HUES48 (cell line): Measurements from ENCODE around the gene CCDC137.

Experiments used
- H3K27ac ChIP-seq: one replicate; pipeline ENCODE4 v1.7.0; 2013; ENCODE audit warnings: low read depth, low read length, inconsistent platforms
- H3K27me3 ChIP-seq: 2 replicates; pipeline ENCODE4 v1.6.1; 2013; ENCODE audit warnings: mild to moderate bottlenecking, low read length; ENCODE audit not compliant: control insufficient read depth, insufficient read depth
- H3K36me3 ChIP-seq: 2 replicates; pipeline ENCODE4 v1.6.1; 2013; ENCODE audit warnings: low read length; ENCODE audit not compliant: control insufficient read depth, insufficient read depth
- H3K4me1 ChIP-seq: 2 replicates; pipeline ENCODE4 v1.6.1; 2013; ENCODE audit warnings: mild to moderate bottlenecking, low read length; ENCODE audit not compliant: control insufficient read depth, insufficient read depth
- H3K4me3 ChIP-seq: 2 replicates; pipeline ENCODE4 v1.5.1; 2013; ENCODE audit warnings: mild to moderate bottlenecking, low read depth, low read length
- H3K9ac ChIP-seq: 2 replicates; pipeline ENCODE4 v1.6.1; 2013; ENCODE audit warnings: mild to moderate bottlenecking, low read depth, low read length, moderate library complexity
- H3K9me3 ChIP-seq: 2 replicates; pipeline ENCODE4 v1.6.1; 2013; ENCODE audit warnings: low read length; ENCODE audit not compliant: control insufficient read depth, insufficient read depth

The CCDC137 gene

DNA sequence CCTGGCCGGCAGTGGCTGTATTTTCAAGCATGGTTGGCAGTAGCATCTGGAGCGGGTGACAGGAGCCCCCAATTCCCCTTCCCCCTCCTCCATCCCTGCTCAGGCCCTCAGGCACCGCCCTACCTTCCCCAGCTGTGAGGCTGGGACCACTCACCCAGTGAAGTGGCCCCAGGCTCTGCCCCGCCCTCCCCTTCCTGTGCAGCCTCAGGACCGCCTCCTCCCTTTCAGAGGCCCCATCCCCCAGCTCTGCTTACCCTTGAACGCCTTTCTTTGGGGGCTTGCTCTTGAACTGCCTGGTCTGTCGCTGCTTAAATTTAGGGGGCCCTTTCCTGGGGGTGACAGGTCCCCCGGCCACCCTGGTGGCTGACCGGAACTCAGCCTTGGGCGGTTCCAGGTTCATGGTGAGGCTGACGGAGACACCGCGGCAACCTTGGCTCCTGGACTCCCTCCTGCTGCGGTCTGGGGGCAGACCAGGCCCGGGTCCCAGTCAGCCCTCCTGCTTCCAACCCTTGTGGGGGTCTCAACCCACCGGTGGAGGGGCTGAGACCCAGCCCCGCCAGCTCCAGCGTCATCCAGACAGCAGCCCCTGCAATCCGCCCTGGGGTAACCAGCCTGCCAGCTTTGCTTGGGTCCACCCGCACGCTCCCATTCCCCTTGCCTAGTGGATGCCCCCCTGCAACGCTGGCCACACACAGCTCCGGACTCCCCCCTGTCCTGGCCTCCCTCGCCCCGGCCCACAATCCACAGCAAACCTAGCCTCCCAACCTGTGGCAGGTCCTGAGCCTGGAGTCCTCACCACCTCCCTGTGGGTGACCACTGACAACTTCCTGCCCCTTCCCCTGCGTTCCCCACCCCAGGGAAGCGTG, 13.4 kb upstream of the CCDC137 start:
- Histone ChIP-seq H3K27me3 (peaks cover 13% of the 10 kb centered on the region), H3K4me3 (peak overlapping the region; percentile 26; the same call in 1 of the 2 replicates)

DNA sequence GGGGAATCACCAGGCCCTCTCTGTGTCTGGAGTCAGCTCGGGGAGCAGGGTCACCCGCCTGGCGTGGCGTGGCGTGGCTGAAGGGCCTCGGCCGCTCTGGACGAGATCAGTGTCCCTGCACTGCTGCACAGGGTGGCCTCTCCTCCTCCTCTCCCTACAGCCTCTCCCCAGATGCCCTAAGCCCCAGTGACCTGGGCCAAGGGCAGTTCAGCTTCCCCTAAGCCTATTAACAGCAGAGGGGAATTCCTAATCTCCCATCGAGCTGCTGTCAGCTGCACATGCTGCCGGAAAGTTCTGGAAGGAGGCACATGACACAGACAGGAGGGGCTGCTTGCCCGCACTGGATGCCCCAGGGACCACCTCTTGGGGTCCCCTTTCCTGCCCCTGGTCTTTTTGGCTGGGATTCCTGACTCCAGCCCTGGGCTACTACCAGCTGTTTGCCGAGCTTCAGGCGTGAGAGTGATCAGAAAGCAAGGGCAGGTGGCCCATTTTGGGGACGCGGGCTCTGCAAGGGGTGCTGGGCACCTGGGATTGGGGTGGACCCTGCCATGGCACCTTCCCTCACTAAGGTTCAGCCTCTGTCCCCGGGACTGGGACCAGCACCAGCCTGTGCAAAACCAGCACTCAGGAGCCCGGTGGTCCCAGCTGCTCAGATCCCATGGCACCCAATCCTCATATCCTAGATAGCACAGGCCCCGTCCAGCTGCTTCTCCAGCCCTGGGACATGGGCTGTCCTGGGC, 11.0 kb upstream of the CCDC137 start:
- no peaks in the 10 kb centered on the region for H3K36me3 ChIP-seq
- H3K27me3 ChIP-seq, result no peaks in the 10 kb centered on the region
- no peaks in the 10 kb centered on the region for H3K9me3 ChIP-seq
- no peak overlapping the region for H3K27ac ChIP-seq
- no peak overlapping the region for H3K4me3 ChIP-seq
- no peak overlapping the region for H3K9ac ChIP-seq
- H3K4me1 ChIP-seq, result peaks cover 7% of the 10 kb centered on the region

More for the DNA sequence above, 13.4 kb upstream of the CCDC137 start:
- Histone ChIP-seq H3K9ac (0 out of 2 replicates have a peak overlapping the region, but pooled peaks have one; percentile 24), H3K9me3 (no peaks in the 10 kb centered on the region), H3K4me1 (peaks cover 10% of the 10 kb centered on the region), H3K36me3 (no peaks in the 10 kb centered on the region), H3K27ac (no peak overlapping the region)

DNA sequence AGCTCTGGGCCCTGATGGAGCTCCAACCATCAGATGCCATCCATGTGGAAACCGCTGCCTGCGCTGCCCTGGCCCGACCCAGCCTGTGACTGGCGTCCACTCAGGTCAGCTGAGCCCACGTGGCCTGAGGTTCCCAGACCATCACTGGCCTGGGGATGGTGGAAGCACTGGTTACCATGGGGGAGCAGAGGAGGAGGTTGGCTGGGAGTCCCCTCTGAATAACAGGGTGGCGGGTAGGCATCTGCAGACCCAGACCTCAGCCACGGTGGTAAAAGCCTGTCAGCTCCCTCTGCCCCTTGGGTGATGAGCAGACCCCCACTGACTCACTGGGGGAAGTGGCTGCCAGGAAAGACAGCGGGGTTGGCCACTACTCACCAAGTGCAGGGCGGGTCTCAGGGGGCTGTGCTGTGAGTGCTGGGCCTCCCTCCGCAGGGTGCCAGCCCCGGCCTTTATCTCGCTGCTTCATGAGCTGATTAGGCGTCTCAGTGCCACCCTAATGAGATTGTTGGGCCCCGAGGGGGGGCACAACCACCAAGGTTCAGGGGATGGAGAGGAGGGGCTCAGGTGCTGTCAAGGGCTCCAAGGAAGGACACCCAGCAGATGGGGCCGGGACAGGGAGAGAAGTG, 10.3 kb upstream of the CCDC137 start, which contains the start of gene PDE6G:
Gene PDE6G, minus strand, starts transcription at position 425 of the 626 bp plus-strand sequence. CDS start 3,237 bp downstream, outside the sequence.
- H3K4me1 ChIP-seq, result peaks cover 7% of the 10 kb centered on the region
- H3K27ac ChIP-seq, result no peak within 1 kb of the TSS
- no peak within 1 kb of the TSS for H3K4me3 ChIP-seq
- no peaks in the 10 kb centered on the region for H3K27me3 ChIP-seq
- H3K36me3 ChIP-seq, result no peaks in the 10 kb centered on the region
- no peaks in the 10 kb centered on the region for H3K9me3 ChIP-seq
- H3K9ac ChIP-seq, result no peak within 1 kb of the TSS

DNA sequence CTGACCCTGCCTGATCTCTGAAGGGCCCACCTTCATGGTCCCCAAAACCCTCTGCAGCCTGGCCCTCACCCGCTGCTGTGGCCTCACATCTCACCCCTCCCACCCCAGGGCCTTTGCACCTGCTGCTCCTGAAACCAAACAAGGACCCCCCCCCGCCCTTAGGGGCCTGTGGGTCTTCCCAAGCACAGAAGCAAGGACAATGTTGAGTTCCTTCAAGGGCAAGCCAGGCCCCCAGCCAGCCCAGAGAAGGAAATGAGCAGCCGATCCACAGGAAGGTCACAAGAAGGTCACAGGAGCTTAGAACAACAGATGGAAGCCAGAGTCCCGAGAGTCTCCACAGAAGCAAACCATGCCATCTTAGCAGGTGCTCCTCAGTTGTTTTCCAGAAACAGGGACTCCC, 9.7 kb upstream of the CCDC137 start:
- Histone ChIP-seq H3K9me3 (no peaks in the 10 kb centered on the region), H3K27me3 (no peaks in the 10 kb centered on the region), H3K36me3 (no peaks in the 10 kb centered on the region), H3K27ac (no peak overlapping the region), H3K9ac (no peak overlapping the region), H3K4me3 (no peak overlapping the region), H3K4me1 (peaks cover 7% of the 10 kb centered on the region)

DNA sequence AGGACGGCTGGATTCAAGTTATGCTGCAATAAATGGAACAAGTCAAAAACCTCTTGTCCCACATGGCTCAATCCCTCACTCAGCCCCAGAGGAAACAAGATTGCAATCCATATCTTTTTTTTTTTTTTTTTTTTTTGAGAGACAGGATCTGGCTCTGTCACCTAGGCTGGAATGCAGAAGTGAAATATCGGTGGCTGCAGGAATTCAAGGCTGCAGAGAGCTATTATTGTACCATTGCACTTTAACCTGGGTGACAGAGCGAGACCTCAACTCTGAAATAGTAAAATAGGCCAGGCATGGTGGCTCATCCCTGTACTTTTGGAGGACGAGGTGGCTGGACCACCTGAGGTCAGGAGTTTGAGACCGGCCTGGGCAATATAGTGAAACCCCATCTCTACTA, 7.5 kb upstream of the CCDC137 start:
- Histone ChIP-seq H3K36me3 (no peaks in the 10 kb centered on the region), H3K4me3 (no peak overlapping the region), H3K9me3 (no peaks in the 10 kb centered on the region), H3K4me1 (no peaks in the 10 kb centered on the region), H3K27me3 (no peaks in the 10 kb centered on the region), H3K9ac (no peak overlapping the region), H3K27ac (no peak overlapping the region)

DNA sequence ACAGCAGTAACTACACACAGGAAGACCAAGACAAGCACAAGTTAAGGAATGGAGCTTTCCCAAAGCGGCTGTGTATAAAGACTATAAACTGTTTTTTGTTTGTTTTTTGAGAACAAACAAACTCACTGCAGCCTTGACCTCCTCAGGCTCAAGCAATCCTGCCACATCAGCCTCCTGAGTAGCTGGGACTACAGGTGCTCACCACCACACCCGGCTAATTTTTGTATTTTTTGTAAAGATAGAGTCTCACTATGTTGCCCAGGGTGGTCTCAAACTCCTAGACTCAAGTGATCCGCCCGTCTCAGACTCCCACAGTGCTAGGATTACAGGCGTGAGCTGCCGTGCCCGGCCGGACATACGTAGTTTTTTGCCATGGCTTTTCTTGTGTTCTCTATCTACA, 6.1 kb upstream of the CCDC137 start:
- Histone ChIP-seq H3K9ac (no peak overlapping the region), H3K4me3 (no peak overlapping the region), H3K36me3 (peaks cover 6% of the 10 kb centered on the region; the same call in 1 of the 2 replicates), H3K27ac (no peak overlapping the region), H3K27me3 (no peaks in the 10 kb centered on the region), H3K4me1 (peaks cover 2% of the 10 kb centered on the region; the same call in 1 of the 2 replicates), H3K9me3 (no peaks in the 10 kb centered on the region)

DNA sequence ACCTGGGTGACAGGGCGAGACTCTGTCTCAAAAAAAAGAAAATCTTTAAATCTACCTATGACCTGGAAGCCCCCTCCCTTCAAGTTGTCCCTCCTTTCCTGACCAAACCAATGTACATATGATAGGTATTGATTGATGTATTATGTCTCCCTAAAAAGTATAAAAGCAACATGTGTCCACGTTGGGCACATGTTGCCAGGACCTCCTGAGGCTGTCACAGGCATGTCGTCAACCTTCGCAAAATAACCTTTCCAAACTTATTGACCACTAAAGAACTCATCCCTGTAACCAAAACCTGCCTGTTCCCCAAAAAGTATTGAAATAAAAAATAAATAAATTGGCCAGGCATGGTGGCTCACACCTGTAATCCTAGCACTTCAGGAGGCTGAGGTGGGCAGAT, 4.5 kb upstream of the CCDC137 start:
- H3K27me3 ChIP-seq, result no peaks in the 10 kb centered on the region
- H3K27ac ChIP-seq, result no peak overlapping the region

DNA sequence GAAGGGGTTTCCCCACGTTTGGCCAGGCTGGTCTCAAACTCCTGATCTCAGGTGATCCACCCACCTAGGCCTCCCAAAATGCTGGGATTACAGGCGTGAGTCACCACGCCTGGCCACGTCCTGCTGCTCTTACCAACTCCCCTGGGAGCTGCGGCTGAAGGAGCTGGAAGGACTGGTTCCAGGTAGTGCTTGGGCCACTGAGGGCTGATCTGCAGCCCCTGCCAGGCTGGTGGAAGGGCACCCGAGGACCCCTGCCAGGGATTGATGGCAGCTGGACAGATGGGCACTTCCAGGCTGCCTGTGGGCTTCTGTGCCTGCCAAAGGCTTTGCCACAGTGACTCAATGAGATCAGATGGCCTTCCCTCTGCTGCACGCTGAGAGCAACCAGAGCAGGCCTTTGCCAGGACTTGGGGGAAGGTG, 2.5 kb upstream of the CCDC137 start:
- peaks cover 20% of the 10 kb centered on the region for H3K36me3 ChIP-seq
- no peak overlapping the region for H3K9ac ChIP-seq
- H3K4me1 ChIP-seq, result peaks cover 5% of the 10 kb centered on the region; the same call in 1 of the 2 replicates
- no peaks in the 10 kb centered on the region for H3K9me3 ChIP-seq
- H3K27ac ChIP-seq, result no peak overlapping the region
- H3K4me3 ChIP-seq, result no peak overlapping the region
- H3K27me3 ChIP-seq, result no peaks in the 10 kb centered on the region

More for the DNA sequence above, 4.5 kb upstream of the CCDC137 start:
- Histone ChIP-seq H3K9ac (no peak overlapping the region), H3K36me3 (peaks cover 6% of the 10 kb centered on the region; the same call in 1 of the 2 replicates), H3K4me3 (no peak overlapping the region), H3K9me3 (no peaks in the 10 kb centered on the region), H3K4me1 (peaks cover 5% of the 10 kb centered on the region; the same call in 1 of the 2 replicates)

DNA sequence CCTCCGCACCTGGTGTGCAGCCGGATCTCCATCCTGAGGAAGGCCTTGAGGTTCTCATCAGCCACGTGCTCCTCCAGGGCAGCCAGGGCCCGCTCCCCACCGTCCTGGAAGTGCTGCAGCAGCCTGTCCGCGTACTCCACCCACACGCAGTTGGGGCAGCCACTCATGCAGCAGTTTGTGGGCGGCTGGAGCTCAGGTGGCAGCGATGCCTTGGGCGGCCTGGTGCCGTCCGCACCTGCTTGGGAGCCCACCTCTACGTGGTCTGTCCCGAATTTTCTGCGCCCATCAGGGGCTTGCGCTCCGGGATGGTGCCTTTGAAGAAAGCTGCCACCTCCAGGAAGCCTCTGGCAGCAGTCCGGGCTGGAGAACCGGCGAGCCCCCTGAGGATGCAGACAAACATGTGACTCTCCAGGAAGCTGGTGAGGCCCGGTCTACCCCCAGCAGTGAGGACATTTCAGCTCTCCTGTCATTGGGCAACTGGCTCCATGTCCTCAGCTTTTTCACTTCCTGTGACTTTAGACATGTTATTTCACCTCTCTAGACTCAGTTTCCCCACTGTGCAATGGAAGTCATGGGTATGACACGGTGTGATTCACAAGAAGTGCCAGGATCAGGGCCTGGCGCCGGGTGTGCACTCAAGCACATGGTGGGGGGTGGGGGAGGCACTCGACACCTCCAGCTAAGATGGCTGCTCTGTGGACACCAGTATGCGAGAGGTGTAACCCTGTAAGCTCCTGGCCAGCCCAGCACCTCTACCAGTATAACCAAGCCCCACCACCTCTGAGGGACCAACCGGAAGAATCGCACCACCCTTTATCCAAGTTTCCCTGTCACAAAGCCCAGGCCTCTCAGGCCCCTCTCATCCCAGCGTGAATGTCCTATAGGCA, 1.1 kb upstream of the CCDC137 start:
- Histone ChIP-seq H3K27ac (peak overlapping the region; percentile 89), H3K36me3 (peaks cover 34% of the 10 kb centered on the region), H3K27me3 (no peaks in the 10 kb centered on the region), H3K4me1 (peaks cover 5% of the 10 kb centered on the region; the same call in 1 of the 2 replicates), H3K9me3 (no peaks in the 10 kb centered on the region), H3K9ac (peak overlapping the region; percentile 27; the same call in 1 of the 2 replicates), H3K4me3 (peak overlapping the region; percentile 93)

DNA sequence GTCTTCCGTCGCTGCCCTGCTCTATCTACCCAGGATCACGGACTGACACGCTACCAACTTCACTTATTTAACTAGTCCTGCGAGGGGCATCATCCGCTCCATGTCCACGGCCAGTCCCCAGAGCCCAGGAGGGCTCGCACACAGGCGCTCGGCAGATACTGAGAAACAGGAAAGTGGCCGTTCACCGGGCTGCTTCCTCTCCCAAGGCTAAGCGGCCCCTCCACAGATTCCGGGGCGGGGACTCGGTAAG, 520 bp upstream of the CCDC137 start:
- H3K4me1 ChIP-seq, result peaks cover 5% of the 10 kb centered on the region; the same call in 1 of the 2 replicates

More for the DNA sequence above, 520 bp upstream of the CCDC137 start:
- H3K4me3 ChIP-seq, result peak overlapping the region; percentile 93
- H3K27me3 ChIP-seq, result no peaks in the 10 kb centered on the region
- peak overlapping the region; percentile 27; the same call in 1 of the 2 replicates for H3K9ac ChIP-seq
- peak overlapping the region; percentile 89 for H3K27ac ChIP-seq
- no peaks in the 10 kb centered on the region for H3K9me3 ChIP-seq
- H3K36me3 ChIP-seq, result peaks cover 39% of the 10 kb centered on the region
